CD4-positive, alpha-beta T cell treated with Interleukin-10 for 1 hour (primary cell): Measurements from ENCODE around the gene AHNAK.
A peak's percentile ranks its signal among the peaks of the same experiment; 100 is the strongest.
"Not testable (repeated sequence)": the region's sequence is repeated elsewhere in the genome, so short reads cannot be mapped to it uniquely, and the experiment has no call there.

Experiments used
- DNase-seq: peaks from one replicate; pipeline ENCODE4 v3.0.0-alpha.2; 2020

The AHNAK gene, protein sequence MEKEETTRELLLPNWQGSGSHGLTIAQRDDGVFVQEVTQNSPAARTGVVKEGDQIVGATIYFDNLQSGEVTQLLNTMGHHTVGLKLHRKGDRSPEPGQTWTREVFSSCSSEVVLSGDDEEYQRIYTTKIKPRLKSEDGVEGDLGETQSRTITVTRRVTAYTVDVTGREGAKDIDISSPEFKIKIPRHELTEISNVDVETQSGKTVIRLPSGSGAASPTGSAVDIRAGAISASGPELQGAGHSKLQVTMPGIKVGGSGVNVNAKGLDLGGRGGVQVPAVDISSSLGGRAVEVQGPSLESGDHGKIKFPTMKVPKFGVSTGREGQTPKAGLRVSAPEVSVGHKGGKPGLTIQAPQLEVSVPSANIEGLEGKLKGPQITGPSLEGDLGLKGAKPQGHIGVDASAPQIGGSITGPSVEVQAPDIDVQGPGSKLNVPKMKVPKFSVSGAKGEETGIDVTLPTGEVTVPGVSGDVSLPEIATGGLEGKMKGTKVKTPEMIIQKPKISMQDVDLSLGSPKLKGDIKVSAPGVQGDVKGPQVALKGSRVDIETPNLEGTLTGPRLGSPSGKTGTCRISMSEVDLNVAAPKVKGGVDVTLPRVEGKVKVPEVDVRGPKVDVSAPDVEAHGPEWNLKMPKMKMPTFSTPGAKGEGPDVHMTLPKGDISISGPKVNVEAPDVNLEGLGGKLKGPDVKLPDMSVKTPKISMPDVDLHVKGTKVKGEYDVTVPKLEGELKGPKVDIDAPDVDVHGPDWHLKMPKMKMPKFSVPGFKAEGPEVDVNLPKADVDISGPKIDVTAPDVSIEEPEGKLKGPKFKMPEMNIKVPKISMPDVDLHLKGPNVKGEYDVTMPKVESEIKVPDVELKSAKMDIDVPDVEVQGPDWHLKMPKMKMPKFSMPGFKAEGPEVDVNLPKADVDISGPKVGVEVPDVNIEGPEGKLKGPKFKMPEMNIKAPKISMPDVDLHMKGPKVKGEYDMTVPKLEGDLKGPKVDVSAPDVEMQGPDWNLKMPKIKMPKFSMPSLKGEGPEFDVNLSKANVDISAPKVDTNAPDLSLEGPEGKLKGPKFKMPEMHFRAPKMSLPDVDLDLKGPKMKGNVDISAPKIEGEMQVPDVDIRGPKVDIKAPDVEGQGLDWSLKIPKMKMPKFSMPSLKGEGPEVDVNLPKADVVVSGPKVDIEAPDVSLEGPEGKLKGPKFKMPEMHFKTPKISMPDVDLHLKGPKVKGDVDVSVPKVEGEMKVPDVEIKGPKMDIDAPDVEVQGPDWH (N-terminal part only)

GRCh38 chr11:62546244-62546928 lies at the start of gene AHNAK:
TSS of gene AHNAK (minus strand) at chr11:62546806. CDS start at chr11:62536098, 10,708 bp downstream.
- peak; percentile 85 for DNase-seq

DNA sequence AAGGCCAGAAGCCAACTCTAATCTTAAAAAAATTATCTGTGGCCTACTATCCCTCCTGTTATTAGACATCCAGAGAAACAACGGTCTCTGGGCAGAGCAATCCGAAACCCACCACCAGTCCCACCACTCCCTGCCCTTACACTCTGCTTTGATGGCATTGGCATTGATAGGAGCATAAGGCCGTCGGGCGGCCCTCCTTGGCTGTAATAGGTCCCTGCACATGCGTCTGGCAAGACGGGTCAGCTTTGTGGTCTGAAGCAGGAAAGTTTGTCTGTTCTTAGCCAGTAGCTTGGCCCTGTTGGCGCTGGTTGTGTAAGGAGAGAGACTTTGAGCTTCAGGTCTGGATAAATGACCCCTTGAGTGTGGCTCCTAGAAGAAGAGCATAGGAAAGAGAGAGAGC lies 48.5 kb upstream of the AHNAK start:
- DNase-seq: no peak

DNA sequence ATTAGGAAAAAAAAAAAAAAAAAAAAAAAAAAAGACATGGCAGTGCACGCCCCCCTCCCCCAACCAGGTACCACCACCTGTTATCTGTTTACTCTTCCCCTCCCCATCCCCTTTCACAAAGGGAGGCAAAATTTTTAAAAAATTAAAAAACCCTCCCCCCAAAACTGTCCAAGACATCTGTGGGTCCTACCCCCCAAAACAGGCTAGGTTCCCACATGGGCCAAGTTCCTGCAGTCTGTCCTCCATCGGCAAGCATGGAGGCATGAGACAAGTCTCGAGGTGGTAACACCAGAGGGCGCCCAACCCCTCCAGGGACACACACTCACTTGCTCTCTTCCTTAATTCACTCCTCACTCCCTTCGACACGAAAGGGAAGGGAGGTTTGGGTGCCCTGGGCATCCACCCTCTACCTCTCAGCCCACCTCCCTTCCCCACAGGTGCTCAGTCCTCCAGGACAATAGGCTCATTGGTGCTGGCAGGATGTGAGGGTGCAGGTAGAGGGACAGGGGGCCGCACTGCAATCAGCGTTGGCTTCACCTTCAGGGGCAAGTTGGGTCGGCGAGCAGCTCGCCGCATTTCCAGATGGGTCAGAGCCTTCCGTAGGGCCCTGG lies 46.9 kb upstream of the AHNAK start:
- DNase-seq: peak; percentile 85

DNA sequence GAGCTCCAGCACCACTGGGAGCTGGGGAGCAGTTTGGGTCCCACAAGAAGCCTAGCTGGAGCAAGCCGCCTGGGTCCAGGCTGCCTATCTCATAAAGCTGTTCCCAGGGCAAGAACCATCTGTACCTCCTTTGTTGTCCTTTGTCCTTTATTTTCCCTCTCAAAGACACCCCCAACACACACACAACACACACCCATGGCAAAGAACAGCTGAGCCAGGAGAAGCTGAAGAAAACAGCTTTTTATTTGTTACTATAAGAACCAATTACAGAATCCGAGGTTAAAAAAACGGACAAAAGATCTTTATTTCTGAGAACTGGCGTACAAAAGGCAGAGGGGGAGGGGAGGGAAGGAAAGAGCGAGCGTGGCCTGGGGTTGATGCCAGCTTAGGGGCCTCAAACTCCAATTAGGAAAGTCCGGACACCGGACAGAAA lies 46.4 kb upstream of the AHNAK start:
- DNase-seq: no peak

- DNase-seq: no peak
Measured at GRCh38 chr11:62592146-62592815, 45.7 kb upstream of the AHNAK start.

DNA sequence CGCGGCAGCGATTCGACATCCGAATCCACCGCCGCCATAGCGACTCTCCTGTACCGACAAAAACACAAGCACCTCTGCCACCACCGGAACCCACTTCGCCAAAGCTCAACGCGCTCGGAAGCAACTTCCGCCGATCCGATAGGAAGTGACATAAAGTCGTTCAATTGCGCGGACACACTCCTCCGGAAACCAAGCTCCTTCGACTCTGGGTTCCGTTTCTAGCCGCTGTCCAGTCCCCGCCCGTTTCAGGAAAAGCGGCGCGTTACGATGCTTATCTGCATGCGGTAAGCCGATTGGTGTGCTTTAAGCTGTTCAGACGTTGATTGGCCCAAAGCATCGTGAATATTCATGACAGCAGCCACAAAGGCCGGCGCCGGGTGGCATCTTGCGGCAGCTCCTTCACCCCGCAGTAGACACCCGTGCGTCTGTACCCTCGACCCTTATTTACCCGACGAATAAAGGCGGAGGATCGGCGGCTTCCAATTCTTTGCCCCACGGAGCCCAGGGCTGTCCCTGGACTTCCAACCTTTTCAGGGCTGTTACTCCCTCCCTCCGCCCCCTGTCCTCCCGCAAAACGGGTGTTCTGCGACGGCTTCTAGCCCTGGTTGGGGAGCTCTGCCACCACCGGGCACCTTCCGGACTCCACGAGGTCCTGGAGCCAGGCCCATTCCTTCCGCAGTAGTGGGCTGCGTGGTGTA lies 45.0 kb upstream of the AHNAK start, which contains the start of gene TUT1:
TUT1 (minus strand) TSS at position 76 of the 698 bp plus-strand sequence; CDS start at position 38, 38 bp downstream.
- DNase-seq: peak; percentile 99

DNA sequence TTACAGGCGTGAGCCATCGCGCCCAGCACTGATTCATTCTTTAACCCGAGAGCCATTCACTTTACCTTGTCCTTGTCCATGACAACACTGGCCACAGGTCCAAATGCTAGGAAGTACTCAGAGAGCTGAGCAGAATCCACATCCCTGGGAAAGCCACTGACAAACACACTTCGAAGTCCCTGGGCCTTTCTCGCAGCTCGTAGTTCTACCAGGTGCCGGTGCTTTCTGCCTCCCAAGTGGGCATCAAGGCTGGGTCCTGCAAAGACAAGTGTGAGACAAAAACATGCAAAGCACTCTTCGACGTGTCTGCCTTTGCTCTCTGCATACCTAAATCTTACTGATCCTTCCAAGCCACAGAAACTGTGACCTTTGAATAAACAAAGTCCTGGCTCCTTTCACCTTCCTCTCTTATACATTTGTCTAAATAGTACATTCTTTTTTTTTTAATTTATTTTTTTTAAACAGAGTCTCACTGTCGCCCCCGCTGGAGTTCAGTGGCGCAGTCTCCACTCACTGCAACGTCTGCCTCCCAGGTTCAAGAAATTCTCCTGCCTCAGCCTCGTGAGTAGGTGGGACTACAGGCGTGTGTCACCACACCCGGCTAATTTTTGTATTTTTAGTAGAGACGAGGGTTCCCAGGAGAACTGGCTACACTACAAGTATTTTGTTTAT lies 42.5 kb upstream of the AHNAK start:
- DNase-seq: peak; percentile 37

DNA sequence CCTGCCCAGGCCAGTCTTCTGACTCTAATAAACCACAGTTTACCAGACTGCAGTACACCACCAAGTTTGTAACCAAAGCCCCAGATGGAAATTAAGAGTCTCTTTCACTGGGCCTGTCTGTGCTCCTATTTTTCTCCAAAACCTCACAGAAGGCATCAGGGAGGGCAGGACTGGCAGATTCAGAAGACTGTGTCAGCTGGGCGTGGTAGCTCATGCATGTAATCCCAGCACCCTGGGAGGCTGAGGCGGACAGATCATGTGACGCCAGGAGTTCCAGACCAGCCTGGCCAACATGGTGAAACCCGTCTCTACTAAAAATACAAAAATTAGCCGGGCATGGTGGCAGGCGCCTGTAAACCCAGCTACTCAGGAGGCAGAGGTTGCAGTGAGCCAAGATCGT lies 38.8 kb upstream of the AHNAK start:
- DNase-seq: not testable (repeated sequence)

GRCh38 chr11:62581735-62582134 lies 35.1 kb upstream of the AHNAK start:
- DNase-seq: not testable (repeated sequence)

DNA sequence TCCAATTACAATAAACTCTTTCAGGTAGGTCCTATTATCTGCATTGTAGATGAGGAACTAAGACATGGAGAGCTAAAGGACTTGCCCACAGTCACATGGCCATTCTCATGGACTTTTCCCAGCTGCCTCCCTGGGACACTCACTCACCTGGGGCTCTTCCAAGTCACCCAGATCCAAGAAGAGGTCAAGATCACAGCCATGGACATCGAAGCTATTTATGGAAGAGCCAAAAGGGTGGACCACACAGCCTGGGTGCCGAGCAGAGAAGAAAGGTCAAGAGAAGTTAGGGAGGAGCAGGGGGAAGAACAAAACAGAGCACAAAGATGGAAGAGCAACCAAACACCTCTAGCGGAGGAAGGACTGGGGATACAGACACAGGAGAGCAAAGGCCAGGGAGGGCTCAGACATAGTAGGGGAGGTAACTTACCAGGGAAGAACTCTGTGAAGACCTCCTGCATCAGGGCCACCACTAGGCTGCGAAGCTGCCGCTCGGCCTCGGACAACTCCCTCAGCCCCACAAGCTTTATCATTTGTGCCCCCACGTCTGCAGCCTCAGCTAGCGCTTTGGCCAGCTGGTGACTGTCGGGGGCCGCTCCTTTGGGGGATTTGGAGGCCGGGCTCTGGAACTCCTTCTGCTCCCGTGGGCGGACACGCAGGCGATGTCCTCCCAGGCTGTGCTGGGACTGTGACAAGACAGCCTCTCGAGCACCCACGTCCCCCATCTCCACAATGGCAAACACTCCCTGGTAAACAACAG lies 34.5 kb upstream of the AHNAK start:
- no peak for DNase-seq

- no peak for DNase-seq
Measured at GRCh38 chr11:62579252-62579651, 32.6 kb upstream of the AHNAK start.

DNA sequence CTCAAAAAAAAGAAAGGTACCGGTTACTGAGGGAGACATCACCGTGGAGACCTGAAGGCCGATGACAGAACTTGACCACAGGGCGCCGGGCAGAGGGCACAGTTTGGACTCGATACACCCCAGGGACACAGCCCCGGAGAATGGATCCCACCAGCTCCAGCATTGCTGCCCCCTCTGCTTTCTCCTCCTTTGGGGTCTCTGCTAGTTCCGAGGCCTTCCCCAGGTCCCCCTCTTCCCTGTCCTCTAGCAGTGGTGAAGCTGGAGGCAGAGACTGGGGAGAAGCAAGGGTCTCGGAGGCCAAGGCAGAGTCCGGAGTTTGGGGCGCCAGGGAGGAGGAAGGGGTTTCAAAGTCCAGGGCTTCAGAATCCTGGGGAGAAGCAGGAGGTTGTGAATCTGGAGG lies 31.9 kb upstream of the AHNAK start:
- DNase-seq: no peak

- no peak for DNase-seq
Measured at GRCh38 chr11:62577046-62577714, 30.6 kb upstream of the AHNAK start.

GRCh38 chr11:62575837-62576236 lies 29.2 kb upstream of the AHNAK start:
- no peak for DNase-seq

- DNase-seq: no peak
Measured at GRCh38 chr11:62575156-62575555, 28.6 kb upstream of the AHNAK start.

- no peak for DNase-seq
Measured at GRCh38 chr11:62574363-62575071, 27.9 kb upstream of the AHNAK start.

DNA sequence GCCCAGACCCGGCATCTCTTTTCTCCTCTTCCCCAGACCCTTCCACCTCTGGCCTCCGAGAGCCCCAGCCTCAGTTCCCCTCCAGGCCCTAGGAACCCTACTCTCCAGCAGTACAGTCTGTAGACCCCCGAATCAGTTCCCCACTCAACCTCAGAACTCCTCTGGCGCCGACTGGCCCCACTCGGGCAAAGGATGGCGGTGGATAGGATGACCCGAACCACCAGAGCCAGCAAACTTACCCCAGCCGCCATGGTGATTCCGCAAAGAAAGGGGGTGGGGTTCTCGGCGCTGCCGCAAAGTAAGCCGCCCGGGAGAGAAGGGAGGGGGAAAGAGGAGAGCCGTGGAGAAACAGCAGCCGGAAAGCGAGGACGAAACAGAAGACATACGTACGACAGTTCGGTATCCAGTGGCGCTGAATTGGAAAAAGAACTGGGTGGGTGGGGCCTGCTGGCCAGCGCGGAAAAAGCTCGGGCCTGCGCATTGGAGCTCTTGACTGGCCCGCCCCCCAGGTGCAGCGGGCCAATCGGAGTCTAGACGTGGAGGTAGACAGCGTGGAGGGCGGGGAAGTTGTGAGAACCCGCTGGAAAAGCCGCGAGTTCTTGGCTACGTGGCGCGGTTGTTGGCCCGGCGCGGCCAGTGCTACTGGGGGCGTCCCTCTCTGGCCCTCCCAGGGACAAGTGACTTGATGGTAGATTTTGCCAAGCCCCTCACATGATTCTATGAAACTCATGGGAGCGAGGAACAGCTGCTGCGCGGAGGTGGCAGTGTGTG lies 27.2 kb upstream of the AHNAK start, which contains the start of gene EEF1G:
EEF1G (minus strand) TSS at position 300 of the 771 bp plus-strand sequence; CDS start at position 251, 49 bp downstream.
- peak; percentile 100 for DNase-seq
